GM23248 (cell line): Measurements from ENCODE around the gene BRD3.

ENCODE experiments used
- EZH2 ChIP-seq: fragments of 200-600 bp; sonication (generic); IDR thresholded peaks from 2 replicates; pipeline ENCODE4 v1.6.1; 2018; ENCODE audit warnings: antibody characterized with exemption, mild to moderate bottlenecking; ENCODE audit not compliant: insufficient read depth, poor library complexity, severe bottlenecking
- EZH2phosphoT487 ChIP-seq: fragments of 200-600 bp; sonication (generic); IDR thresholded peaks from 2 replicates; pipeline ENCODE4 v1.6.1; 2018; ENCODE audit warnings: antibody characterized with exemption, moderate library complexity, mild to moderate bottlenecking, low read depth; ENCODE audit not compliant: insufficient read depth

DNA sequence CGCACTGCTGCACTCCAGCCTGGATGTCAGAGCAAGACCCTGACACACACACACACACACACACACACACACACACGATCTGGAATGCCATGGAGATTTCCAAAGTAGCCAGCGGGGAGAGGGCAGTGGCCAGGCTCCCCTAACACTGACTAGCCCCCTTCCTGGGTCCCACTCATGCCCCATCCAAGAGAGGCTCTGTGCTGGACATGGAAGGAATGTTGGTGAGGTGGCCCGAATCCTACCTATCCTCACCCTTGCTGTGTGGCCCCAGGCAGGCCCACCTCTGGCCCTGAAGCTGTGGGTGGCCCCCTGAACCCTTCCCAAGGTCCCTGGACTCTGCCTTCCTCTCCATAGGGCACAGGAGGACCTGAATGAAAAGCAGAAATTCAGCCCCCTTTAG, 7.3 kb downstream of the BRD3 start:
- no peak for TF ChIP-seq EZH2phosphoT487
- no peak for TF ChIP-seq EZH2
